GM12878 (cell line): Measurements from ENCODE around the gene ATG4B.

Experiments
- ETV6 ChIP-seq, 2 experiments: fragments of 450-650 bp in 1 of 2; IDR thresholded peaks in 1 of 2; conservative IDR thresholded peaks in 1 of 2; 2 replicates each; pipeline ENCODE4 v1.6.1; 2014; ENCODE audit warnings: antibody characterized with exemption in 1 of 2, borderline replicate concordance in 1 of 2, low read depth in 1 of 2, mild to moderate bottlenecking in 1 of 2, moderate library complexity in 1 of 2
- WRNIP1 ChIP-seq: IDR thresholded peaks from 2 replicates; pipeline ENCODE4 v1.6.1; 2011; ENCODE audit warnings: low read depth, low read length, improper control_type of control experiment, borderline replicate concordance
- TF ChIP-seq, protein P1 (sequence below), 3 experiments: IDR thresholded peaks in 2 of 3; conservative IDR thresholded peaks in 1 of 3; 2 replicates each; pipeline ENCODE4 v1.5.1; 2011; ENCODE audit warnings: low read depth in 3 of 3, low read length in 3 of 3, mild to moderate bottlenecking in 3 of 3, control low read depth in 2 of 3, moderate library complexity in 2 of 3, inconsistent platforms in 1 of 3, mixed read lengths in 1 of 3; ENCODE audit not compliant: control insufficient read depth in 2 of 3, insufficient read depth in 1 of 3; ENCODE audit errors: extremely low read depth in 1 of 3
- TF ChIP-seq, protein P2 (sequence below): fragments of 450-650 bp; IDR thresholded peaks from 2 replicates; pipeline ENCODE4 v1.6.1; 2016; ENCODE audit warnings: mild to moderate bottlenecking

DNA sequence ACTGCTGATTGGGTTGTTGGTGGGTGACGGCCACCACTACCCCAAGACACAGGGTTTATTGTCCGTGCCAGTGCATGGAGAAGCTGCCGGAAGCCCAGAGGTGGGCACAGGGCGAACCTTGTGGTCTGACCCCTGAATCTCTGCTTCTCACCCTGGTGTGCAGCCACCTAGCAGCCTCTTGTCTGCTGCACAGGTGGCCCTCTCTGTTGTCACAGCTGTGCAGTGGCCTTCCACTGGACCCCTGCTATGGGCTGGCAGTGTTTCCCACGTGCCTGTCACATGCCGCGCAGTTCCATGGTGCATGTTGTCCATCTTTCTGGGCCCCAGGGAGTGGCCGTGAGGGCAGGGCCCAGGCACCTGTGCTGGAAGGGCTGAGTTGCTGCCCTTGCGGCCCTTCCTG, 15.2 kb downstream of the ATG4B start:
- TF ChIP-seq, protein P1, sequence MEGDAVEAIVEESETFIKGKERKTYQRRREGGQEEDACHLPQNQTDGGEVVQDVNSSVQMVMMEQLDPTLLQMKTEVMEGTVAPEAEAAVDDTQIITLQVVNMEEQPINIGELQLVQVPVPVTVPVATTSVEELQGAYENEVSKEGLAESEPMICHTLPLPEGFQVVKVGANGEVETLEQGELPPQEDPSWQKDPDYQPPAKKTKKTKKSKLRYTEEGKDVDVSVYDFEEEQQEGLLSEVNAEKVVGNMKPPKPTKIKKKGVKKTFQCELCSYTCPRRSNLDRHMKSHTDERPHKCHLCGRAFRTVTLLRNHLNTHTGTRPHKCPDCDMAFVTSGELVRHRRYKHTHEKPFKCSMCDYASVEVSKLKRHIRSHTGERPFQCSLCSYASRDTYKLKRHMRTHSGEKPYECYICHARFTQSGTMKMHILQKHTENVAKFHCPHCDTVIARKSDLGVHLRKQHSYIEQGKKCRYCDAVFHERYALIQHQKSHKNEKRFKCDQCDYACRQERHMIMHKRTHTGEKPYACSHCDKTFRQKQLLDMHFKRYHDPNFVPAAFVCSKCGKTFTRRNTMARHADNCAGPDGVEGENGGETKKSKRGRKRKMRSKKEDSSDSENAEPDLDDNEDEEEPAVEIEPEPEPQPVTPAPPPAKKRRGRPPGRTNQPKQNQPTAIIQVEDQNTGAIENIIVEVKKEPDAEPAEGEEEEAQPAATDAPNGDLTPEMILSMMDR (IDR thresholded peaks at IDR 0.05 in 2 of 3, conservative IDR thresholded peaks at IDR 0.05 in 1 of 3; ENCODE audit: control insufficient read depth in 2 of 3, extremely low read depth in 1 of 3, insufficient read depth in 1 of 3, low read depth in 3 of 3, low read length in 3 of 3) = no peak
- TF ChIP-seq, protein P2, sequence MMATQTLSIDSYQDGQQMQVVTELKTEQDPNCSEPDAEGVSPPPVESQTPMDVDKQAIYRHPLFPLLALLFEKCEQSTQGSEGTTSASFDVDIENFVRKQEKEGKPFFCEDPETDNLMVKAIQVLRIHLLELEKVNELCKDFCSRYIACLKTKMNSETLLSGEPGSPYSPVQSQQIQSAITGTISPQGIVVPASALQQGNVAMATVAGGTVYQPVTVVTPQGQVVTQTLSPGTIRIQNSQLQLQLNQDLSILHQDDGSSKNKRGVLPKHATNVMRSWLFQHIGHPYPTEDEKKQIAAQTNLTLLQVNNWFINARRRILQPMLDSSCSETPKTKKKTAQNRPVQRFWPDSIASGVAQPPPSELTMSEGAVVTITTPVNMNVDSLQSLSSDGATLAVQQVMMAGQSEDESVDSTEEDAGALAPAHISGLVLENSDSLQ = no peak
- TF ChIP-seq ETV6 (conservative IDR thresholded peaks at IDR 0.05 in 1 of 2, IDR thresholded peaks at IDR 0.05 in 1 of 2; ENCODE audit: borderline replicate concordance in 1 of 2, low read depth in 1 of 2) = no peak
- TF ChIP-seq WRNIP1 = no peak
